SH-SY5Y (cell line): ENCODE measurements around the gene MPDU1.

Experiments used
- GATA2 ChIP-seq: IDR thresholded peaks from 2 replicates; pipeline ENCODE4 v1.6.1; 2011; ENCODE audit warnings: mild to moderate bottlenecking, low read depth, low read length
- GATA3 ChIP-seq: IDR thresholded peaks from 2 replicates; pipeline ENCODE4 v1.6.1; 2011; ENCODE audit warnings: low read depth, mild to moderate bottlenecking, low read length, moderate library complexity

GRCh38 chr17:7623661-7624060 is 40.0 kb downstream of the MPDU1 start:
- TF ChIP-seq GATA2 (no peak), GATA3 (no peak)
